ENCODE data around the gene SULT4A1.

DNA sequence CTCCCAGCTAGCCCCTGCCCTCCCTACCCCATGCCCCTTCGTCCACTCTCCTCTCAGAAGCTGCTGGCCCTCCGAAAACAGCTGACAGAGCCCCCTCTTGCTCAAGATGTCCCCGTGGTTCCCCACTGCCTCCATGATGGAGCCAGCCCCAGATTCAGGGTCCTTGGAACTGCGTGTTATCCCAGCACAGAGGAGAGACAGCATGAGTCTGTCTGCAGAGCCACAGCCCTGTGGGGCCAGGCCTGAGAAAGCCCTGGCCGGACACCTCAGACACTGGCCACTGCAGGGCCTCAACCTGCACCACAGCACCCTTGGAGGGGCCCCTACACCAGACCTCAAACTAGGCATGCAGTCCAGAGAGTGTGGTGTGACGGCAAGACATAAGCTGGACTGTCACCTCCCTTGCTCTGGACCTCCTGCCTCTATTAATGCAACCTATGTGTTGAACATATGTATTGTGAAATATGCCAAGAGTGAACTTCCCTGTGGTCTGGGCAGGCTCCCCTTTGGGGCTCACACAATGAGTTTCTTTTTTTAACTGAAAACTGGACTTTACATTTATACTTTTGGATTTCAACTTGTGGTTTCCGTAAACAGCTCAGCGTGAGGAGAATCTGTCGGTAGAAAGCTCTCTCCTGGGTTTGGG, 19.9 kb upstream of the SULT4A1 start:
- TF ChIP-seq, protein P1, sequence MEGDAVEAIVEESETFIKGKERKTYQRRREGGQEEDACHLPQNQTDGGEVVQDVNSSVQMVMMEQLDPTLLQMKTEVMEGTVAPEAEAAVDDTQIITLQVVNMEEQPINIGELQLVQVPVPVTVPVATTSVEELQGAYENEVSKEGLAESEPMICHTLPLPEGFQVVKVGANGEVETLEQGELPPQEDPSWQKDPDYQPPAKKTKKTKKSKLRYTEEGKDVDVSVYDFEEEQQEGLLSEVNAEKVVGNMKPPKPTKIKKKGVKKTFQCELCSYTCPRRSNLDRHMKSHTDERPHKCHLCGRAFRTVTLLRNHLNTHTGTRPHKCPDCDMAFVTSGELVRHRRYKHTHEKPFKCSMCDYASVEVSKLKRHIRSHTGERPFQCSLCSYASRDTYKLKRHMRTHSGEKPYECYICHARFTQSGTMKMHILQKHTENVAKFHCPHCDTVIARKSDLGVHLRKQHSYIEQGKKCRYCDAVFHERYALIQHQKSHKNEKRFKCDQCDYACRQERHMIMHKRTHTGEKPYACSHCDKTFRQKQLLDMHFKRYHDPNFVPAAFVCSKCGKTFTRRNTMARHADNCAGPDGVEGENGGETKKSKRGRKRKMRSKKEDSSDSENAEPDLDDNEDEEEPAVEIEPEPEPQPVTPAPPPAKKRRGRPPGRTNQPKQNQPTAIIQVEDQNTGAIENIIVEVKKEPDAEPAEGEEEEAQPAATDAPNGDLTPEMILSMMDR (IDR thresholded peaks at IDR 0.05; ENCODE audit: low read depth, low read length, missing input control) = no peak
- TF ChIP-seq, protein P2, sequence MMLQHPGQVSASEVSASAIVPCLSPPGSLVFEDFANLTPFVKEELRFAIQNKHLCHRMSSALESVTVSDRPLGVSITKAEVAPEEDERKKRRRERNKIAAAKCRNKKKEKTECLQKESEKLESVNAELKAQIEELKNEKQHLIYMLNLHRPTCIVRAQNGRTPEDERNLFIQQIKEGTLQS (IDR thresholded peaks at IDR 0.05) = no peak
- TF ChIP-seq, protein P3, sequence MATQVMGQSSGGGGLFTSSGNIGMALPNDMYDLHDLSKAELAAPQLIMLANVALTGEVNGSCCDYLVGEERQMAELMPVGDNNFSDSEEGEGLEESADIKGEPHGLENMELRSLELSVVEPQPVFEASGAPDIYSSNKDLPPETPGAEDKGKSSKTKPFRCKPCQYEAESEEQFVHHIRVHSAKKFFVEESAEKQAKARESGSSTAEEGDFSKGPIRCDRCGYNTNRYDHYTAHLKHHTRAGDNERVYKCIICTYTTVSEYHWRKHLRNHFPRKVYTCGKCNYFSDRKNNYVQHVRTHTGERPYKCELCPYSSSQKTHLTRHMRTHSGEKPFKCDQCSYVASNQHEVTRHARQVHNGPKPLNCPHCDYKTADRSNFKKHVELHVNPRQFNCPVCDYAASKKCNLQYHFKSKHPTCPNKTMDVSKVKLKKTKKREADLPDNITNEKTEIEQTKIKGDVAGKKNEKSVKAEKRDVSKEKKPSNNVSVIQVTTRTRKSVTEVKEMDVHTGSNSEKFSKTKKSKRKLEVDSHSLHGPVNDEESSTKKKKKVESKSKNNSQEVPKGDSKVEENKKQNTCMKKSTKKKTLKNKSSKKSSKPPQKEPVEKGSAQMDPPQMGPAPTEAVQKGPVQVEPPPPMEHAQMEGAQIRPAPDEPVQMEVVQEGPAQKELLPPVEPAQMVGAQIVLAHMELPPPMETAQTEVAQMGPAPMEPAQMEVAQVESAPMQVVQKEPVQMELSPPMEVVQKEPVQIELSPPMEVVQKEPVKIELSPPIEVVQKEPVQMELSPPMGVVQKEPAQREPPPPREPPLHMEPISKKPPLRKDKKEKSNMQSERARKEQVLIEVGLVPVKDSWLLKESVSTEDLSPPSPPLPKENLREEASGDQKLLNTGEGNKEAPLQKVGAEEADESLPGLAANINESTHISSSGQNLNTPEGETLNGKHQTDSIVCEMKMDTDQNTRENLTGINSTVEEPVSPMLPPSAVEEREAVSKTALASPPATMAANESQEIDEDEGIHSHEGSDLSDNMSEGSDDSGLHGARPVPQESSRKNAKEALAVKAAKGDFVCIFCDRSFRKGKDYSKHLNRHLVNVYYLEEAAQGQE (IDR thresholded peaks at IDR 0.05) = no peak
- TF ChIP-seq YY1 (IDR thresholded peaks at IDR 0.05) = no peak
- TF ChIP-seq, protein P4, sequence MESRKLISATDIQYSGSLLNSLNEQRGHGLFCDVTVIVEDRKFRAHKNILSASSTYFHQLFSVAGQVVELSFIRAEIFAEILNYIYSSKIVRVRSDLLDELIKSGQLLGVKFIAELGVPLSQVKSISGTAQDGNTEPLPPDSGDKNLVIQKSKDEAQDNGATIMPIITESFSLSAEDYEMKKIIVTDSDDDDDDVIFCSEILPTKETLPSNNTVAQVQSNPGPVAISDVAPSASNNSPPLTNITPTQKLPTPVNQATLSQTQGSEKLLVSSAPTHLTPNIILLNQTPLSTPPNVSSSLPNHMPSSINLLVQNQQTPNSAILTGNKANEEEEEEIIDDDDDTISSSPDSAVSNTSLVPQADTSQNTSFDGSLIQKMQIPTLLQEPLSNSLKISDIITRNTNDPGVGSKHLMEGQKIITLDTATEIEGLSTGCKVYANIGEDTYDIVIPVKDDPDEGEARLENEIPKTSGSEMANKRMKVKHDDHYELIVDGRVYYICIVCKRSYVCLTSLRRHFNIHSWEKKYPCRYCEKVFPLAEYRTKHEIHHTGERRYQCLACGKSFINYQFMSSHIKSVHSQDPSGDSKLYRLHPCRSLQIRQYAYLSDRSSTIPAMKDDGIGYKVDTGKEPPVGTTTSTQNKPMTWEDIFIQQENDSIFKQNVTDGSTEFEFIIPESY (IDR thresholded peaks at IDR 0.05) = no peak
- no peak for TF ChIP-seq RAD21 (IDR thresholded peaks at IDR 0.05)
- no peak for TF ChIP-seq EGR1 (IDR thresholded peaks at IDR 0.05; ENCODE audit: low read depth in 2 of 2)
- TF ChIP-seq JUND (IDR thresholded peaks at IDR 0.05) = no peak
- TF ChIP-seq NR2F2 (IDR thresholded peaks at IDR 0.05) = no peak
- TF ChIP-seq, protein P5, sequence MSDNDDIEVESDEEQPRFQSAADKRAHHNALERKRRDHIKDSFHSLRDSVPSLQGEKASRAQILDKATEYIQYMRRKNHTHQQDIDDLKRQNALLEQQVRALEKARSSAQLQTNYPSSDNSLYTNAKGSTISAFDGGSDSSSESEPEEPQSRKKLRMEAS (IDR thresholded peaks at IDR 0.05) = no peak

All from liver (tissue), 3 donors.